Measurements from ENCODE around the gene MUC2. TPM values are rescaled to one million over a fixed set of nuclear protein-coding genes. Genes with fewer than 3 reads are reported as not detected.

MUC2 gene
- total RNA-seq = not detected

DNA sequence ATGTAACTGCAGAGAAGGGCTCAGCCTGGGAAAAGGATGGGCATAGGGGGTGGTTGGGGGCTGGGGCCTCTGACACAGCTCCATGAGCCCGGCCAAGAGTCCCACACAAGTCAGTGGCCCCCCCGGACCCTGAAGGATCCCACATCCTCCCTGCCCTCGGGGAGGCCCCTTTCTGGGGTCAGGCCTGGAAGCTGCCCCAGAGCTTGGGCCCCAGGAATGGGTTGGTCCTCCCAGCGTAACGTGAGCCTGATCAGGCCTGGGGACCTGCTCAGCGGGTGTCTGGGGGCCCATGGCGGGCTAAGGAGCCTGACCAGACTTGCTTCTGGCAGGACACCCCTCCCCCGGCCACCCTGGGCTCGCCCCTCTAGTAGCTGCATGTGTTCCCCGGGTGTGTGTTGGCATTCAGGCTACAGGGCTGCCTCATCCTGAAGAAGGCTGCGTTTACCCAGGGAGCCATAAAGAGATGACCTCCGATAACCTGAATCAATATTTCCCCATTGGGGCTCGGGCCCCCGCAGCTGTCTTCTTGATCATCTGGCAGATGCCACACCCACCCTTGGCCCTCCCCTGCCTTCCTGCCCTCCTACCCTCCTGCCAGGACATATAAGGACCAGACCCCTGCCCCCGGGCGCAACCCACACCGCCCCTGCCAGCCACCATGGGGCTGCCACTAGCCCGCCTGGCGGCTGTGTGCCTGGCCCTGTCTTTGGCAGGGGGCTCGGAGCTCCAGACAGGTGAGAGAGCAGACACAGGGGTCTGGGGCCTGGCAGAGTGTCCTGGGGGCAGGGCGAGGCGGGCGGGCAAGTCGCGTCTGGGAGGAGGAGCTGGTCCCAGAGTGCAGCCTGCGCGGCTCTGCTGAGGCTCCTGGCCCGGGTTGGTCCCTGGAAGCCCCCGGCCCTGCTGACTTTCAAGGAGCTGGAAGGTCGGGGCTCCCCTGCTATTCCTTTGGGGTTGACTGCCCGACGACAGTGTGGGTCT is at the start of gene MUC2:
Gene MUC2, plus strand, starts transcription at position 631 of the 978 bp plus-strand sequence.

DNA sequence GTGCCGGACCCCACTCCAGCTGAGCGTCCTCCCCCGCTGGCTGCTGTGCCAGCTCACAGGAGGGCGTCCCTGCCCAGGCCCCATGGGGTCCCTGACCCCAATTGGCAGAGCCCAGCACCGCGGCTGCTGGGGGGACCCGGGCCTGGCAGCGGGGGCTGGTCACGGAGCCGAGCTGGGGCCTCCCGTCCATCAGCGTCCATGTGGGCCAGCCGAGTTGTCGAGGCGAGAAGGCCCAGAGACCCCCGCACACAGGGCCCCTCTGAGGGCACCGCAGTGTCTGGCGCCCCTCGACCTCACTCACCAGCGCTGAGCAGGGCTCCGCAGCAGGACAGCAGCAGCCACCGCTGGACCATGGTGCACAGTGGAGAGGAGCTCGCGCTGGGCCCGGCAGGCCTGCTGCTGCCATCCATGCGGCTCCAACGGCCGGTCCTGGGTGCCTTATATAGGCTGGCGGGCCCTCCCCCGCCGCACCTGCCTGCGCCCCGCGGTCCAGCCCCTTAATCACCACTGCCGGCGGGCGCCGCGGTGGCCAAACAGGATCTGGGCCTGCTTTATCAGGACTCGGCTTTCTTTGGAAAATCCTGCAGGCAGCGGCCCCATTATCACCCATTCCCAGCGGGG is 38.3 kb upstream of the MUC2 start, which contains the start of gene MUC6:
Gene MUC6, minus strand, starts transcription at position 416 of the 621 bp plus-strand sequence. Its CDS starts 63 bp downstream, at position 353.

Other genes starting within 250 kb of the MUC2 start
- gene CRACR2B, start 247.0 kb upstream of the MUC2 start, total RNA-seq = 10 to 100 TPM; 23.7 to 25.2 TPM
- gene CD151, start 241.9 kb upstream of the MUC2 start, total RNA-seq = 10 to 100 TPM; 33.5 to 36.2 TPM
- gene POLR2L, start 232.3 kb upstream of the MUC2 start, total RNA-seq = 10 to 100 TPM; 78.3 to 79.5 TPM
- gene TSPAN4, start 232.0 kb upstream of the MUC2 start, total RNA-seq = 1 to 10 TPM; 8.1 to 8.4 TPM
- gene CHID1, start 164.1 kb upstream of the MUC2 start, total RNA-seq = 10 to 100 TPM; 39.1 to 39.8 TPM
- 10 to 100 TPM; 60.9 to 63.9 TPM for gene AP2A2, start 149.0 kb upstream of the MUC2 start, total RNA-seq
- not detected for gene MUC6, start 38.2 kb upstream of the MUC2 start, total RNA-seq
- gene MUC5AC, start 83.1 kb downstream of the MUC2 start, total RNA-seq = not detected
- not detected for gene MUC5B, start 148.2 kb downstream of the MUC2 start, total RNA-seq
- gene TOLLIP, start 234.8 kb downstream of the MUC2 start, total RNA-seq = 10 to 100 TPM; 36.2 to 38.6 TPM

Measured in activated naive CD4-positive, alpha-beta T cell treated with anti-CD3 and anti-CD28 coated beads, Interleukin-2, amount 10 ng/mL, durations not matched to agents 5 hours and 36 hours (primary cell).